Memory B cell (primary cell): ENCODE measurements around the gene CAMK1D.

ENCODE experiments used
- ATAC-seq: fragments of 150-1000 bp; cut with Tn5 transposase; 2 replicates; pipeline ENCODE4 v1.10.0; 2021; ENCODE audit warnings: low read depth, mild to moderate bottlenecking, moderate library complexity
- DNase-seq, 2 donors: peaks; one replicate each; pipeline ENCODE4 v3.0.0; 2022; ENCODE audit warnings: low spot score in 2 of 2
- H3K27ac Mint-ChIP-seq: one replicate; pipeline ENCODE4 v1.8.0; 2022; ENCODE audit warnings: mild to moderate bottlenecking, moderate library complexity, mixed read lengths
- H3K27me3 Mint-ChIP-seq: one replicate; pipeline ENCODE4 v1.8.0; 2022; ENCODE audit warnings: mixed read lengths
- H3K36me3 Mint-ChIP-seq: one replicate; pipeline ENCODE4 v1.8.0; 2022; ENCODE audit warnings: mild to moderate bottlenecking, mixed read lengths
- H3K4me1 Mint-ChIP-seq: one replicate; pipeline ENCODE4 v1.8.0; 2022; ENCODE audit warnings: mixed read lengths
- H3K4me3 Mint-ChIP-seq: one replicate; pipeline ENCODE4 v1.8.0; 2022; ENCODE audit warnings: mild to moderate bottlenecking, moderate library complexity, mixed read lengths
- H3K9me3 Mint-ChIP-seq: one replicate; pipeline ENCODE4 v1.8.0; 2022; ENCODE audit warnings: mixed read lengths

CAMK1D gene

DNA sequence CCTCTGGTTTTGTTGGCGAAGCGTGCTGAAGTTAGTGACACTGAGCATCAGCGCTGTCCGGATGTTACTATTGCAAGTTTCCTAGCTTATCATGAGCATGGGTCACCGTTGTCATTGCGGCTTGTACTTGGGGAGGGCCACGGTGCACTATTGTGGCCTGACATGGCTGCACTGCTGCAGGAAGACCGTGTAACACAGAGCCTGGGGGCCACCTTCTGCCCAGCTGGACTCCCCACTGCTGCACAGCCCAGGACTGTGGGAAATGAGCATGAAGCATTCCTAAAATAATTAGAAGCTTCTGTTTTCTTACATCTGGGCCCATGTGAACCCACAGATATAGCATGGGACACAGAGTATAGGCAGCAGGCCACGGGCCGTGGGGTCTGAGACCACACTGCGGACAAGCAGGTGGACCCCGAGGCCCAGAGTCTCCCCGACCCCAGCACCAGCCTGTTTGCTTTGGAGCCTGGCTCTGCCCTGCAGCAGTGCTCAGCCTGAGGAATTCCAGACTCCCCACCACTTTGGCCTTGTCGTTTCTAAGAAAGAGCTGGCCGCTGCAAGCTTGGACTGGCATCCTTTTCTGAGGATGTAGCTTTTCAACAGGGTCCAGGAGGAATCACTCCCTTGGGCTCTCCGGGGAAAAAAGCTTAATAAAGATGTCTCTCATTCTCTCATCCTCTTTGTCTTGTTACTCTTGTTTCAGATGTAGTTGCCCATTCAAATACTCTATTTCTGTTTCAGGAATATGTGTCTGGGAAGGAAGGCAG is 473.0 kb downstream of the CAMK1D start:
- Mint-ChIP-seq H3K27ac (peak overlapping the region; percentile 30), H3K9me3 (no peaks in the 10 kb centered on the region), H3K36me3 (peaks cover 56% of the 10 kb centered on the region), H3K4me1 (no peaks in the 10 kb centered on the region), H3K4me3 (no peak overlapping the region), H3K27me3 (no peaks in the 10 kb centered on the region)
- DNase-seq: no peak
- ATAC-seq: no peak

DNA sequence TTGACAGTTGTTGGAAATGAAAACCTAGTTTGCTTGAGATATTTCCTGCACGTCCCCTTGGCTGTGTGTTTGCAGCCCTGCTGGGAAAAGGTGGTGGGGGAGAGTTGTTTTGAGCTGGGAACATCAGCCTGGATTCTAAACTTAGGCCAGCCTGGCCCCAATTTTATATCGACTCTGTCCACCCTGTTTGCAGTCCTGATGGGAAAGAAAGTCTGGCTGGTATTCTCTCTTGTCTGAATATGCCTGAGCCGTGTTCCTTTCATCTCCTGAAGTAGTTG is 473.5 kb downstream of the CAMK1D start:
- no peak for DNase-seq
- no peak for ATAC-seq
- H3K27me3 Mint-ChIP-seq: no peaks in the 10 kb centered on the region
- no peaks in the 10 kb centered on the region for H3K9me3 Mint-ChIP-seq
- peaks cover 3% of the 10 kb centered on the region for H3K4me1 Mint-ChIP-seq
- peak overlapping the region; percentile 30 for H3K27ac Mint-ChIP-seq
- H3K4me3 Mint-ChIP-seq: no peak overlapping the region
- peaks cover 59% of the 10 kb centered on the region for H3K36me3 Mint-ChIP-seq

DNA sequence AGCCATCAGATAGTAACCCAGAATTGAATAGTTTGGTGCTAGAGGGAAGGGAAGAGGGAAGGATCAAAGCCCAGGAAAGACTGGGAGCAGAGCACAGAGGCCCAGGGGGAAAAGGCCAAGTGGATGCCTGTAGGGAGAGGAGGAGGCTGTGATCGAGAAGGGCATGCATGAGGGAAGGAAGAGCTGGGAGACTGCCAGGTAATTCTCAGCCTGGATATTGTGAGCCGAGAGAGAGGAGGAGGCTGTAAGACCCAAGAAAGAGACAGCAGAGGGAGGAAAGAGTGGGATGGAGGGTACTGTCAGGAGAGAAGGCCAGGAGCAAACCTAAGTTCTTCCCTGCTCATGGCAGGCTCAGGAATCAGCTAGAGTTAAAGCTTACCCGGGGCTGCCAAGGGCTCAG is 474.0 kb downstream of the CAMK1D start:
- H3K27me3 Mint-ChIP-seq: no peaks in the 10 kb centered on the region
- H3K9me3 Mint-ChIP-seq: no peaks in the 10 kb centered on the region
- H3K27ac Mint-ChIP-seq: peak overlapping the region; percentile 54
- no peak for ATAC-seq
- no peak overlapping the region for H3K4me3 Mint-ChIP-seq
- peaks cover 62% of the 10 kb centered on the region for H3K36me3 Mint-ChIP-seq
- DNase-seq: no peak
- peaks cover 3% of the 10 kb centered on the region for H3K4me1 Mint-ChIP-seq

DNA sequence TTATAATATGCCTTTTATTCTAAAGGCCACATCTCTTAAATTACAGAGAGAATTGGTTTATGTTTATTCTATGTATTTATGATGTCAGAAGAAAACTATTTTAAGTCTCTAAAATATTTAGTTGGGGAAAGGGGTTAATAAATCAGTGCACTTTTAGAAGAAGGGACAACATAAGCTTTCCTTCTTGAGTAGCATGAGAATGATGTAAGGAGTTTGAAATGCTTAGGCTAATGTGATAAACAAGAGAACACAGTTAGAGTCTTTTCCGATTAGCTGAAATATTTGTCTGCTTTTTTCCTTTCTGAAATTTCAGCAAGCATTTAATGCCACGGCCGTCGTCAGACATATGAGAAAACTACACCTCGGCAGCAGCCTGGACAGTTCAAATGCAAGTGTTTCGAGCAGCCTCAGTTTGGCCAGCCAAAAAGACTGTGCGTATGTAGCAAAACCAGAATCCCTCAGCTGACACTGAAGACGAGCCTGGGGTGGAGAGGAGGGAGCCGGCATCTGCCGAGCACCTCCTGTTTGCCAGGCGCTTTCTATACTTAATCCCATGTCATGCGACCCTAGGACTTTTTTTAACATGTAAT is 476.0 kb downstream of the CAMK1D start:
- Mint-ChIP-seq H3K4me1 (peaks cover 3% of the 10 kb centered on the region), H3K9me3 (no peaks in the 10 kb centered on the region), H3K27ac (no peak overlapping the region), H3K27me3 (no peaks in the 10 kb centered on the region), H3K36me3 (peaks cover 55% of the 10 kb centered on the region), H3K4me3 (no peak overlapping the region)
- ATAC-seq (no peak), DNase-seq (no peak)

DNA sequence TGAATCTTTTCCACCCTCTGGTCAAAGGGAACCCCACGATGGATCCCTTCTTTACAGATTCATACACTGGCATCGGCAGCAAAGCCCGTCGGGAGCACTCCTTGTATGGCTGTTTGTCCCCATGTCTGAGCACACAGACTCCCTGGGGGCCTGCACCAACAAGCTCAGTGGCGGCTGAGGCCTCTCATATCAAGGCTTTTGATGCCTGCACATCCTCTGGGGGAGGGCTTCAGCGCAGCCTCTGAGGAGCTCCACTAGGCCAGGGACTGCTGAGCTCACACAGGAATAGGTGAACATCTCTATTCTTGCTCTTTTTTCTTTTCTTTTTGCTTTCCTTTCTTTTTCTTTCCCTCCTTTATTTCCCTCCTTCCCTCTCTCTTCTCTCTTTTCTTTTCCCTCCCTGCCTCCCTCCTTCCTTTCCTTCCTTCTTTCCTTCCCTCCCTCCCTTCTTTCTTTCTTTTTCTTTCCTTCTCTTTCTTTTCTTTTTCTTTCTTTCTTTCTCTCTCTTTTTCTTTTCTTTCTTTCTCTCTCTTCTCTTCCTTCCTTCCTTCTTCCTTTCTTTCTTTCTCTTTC is 477.5 kb downstream of the CAMK1D start:
- H3K4me3 Mint-ChIP-seq: no peak overlapping the region
- H3K27ac Mint-ChIP-seq: peak overlapping the region; percentile 42
- peaks cover 53% of the 10 kb centered on the region for H3K36me3 Mint-ChIP-seq
- no peak for ATAC-seq
- H3K9me3 Mint-ChIP-seq: no peaks in the 10 kb centered on the region
- H3K27me3 Mint-ChIP-seq: no peaks in the 10 kb centered on the region
- no peak for DNase-seq
- peaks cover 3% of the 10 kb centered on the region for H3K4me1 Mint-ChIP-seq

DNA sequence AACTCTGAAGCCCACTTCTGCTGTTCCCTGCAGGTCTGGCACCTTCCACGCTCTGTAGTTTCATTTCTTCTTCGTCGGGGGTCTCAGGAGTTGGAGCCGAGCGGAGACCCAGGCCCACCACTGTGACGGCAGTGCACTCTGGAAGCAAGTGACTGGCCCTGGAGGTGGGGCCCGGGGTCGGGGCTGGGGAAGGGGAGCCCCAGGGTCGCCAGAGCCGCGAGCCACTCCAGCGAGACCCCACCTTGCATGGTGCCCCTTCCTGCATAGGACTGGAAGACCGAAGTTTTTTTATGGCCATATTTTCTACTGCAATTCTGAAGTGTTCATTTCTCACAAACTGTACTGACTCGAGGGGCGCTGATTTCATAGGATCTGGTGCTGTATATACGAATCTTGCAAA is 479.4 kb downstream of the CAMK1D start:
- Mint-ChIP-seq H3K36me3 (peaks cover 51% of the 10 kb centered on the region), H3K9me3 (no peaks in the 10 kb centered on the region), H3K4me1 (peaks cover 3% of the 10 kb centered on the region), H3K27ac (no peak overlapping the region), H3K4me3 (no peak overlapping the region), H3K27me3 (no peaks in the 10 kb centered on the region)
- ATAC-seq (no peak), DNase-seq (no peak)

DNA sequence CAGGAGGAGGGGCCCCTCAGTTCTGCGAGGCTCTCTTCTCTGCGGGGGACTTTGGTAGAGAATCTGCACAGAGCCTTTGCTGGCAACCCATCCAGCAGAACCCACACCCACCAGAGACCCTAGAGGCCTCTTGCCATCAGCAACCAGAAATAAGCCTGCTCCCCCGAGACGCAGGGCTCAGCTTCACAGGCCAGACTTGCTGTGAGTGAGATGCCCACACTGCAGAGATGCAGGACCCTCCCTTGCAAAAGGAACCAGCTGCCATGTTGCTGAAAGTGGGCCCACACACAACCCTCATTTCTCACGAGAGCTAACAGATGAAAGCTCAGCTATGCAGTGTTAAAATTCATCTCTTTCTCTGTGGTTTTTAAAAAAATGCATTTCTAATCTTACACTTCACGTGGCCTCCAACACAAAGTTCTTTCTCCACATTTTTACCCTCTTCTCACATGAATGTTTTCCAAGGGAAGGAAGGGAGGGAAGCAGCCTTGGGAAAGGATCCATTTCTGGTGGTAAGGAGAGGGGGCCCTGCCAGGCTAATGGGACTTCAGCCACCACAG is 480.6 kb downstream of the CAMK1D start:
- H3K9me3 Mint-ChIP-seq: no peaks in the 10 kb centered on the region
- H3K4me1 Mint-ChIP-seq: peaks cover 3% of the 10 kb centered on the region
- H3K27me3 Mint-ChIP-seq: no peaks in the 10 kb centered on the region
- ATAC-seq (no peak), DNase-seq (no peak)
- H3K36me3 Mint-ChIP-seq: peaks cover 42% of the 10 kb centered on the region
- H3K27ac Mint-ChIP-seq: no peak overlapping the region
- H3K4me3 Mint-ChIP-seq: no peak overlapping the region

DNA sequence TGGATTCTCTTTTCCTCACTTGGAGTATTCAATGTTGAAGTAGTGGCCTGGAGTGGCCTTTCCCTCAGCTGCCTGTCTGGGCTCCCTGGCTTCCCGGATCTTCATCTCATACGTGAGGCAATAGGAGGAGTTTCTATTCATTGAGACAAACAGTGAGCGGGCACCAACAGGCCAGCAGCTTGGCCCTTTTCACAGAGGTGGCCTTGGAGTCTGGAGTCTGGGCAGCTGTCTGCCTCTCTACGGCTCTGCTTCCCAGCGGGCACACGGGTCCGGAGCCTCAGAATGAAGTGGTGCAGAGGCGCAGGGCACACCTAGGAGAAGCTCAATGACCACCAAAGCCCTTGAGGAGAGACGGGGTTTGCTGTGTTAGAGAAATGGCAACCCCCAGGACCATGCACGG is 482.7 kb downstream of the CAMK1D start:
- H3K4me3 Mint-ChIP-seq: no peak overlapping the region
- H3K27ac Mint-ChIP-seq: no peak overlapping the region
- H3K9me3 Mint-ChIP-seq: no peaks in the 10 kb centered on the region
- no peak for DNase-seq
- H3K4me1 Mint-ChIP-seq: peaks cover 3% of the 10 kb centered on the region
- no peaks in the 10 kb centered on the region for H3K27me3 Mint-ChIP-seq
- no peak for ATAC-seq
- peaks cover 29% of the 10 kb centered on the region for H3K36me3 Mint-ChIP-seq

DNA sequence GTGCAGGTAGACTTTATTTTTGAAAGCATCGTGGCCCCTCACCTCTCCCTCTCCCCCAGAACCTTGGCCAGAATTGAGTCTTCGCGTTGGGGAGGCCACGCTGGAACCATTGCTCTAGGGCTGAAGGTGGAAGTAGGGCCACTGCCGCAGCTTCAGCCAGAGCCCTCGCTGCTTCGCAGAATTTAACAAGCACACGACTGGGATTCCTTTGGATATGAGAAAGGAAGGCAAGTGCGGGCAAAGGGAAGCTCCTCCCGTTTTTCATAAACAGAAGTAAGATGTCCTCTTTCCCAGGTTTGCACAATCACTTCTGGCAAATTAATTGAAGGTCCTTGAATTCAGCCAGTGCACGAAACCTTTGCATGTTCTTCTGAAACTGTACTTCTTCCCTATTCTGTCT is 484.1 kb downstream of the CAMK1D start:
- DNase-seq (no peak), ATAC-seq (no peak)
- Mint-ChIP-seq H3K27me3 (no peaks in the 10 kb centered on the region), H3K9me3 (no peaks in the 10 kb centered on the region), H3K27ac (no peak overlapping the region), H3K36me3 (peaks cover 18% of the 10 kb centered on the region), H3K4me3 (no peak overlapping the region), H3K4me1 (no peaks in the 10 kb centered on the region)

DNA sequence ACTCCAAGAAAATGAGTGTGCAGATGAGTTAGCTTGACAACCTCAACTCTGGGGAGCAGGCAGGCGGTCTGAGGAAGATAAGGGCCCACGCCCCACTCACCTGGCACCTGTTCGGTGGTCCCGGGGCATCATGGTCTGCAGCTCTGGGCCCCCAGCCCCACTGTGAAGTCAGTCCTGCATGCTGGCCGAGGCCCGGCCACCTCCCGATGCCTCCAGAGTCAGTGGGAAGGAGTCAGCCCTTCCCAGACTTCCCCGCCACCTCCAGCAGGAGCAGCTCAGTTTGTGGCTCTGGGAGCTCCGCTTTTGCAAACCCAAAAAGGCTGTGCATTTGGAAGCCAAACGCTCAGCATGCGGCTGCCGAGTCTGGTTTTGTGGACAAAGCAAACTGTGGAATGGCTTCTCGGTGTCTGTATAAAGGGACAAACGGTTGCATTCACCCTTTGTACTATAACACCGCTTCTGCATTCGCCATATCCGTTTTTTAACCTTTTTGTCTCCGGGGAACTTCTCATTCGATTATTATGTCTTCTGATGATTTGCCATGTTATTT is 484.8 kb downstream of the CAMK1D start:
- Mint-ChIP-seq H3K9me3 (no peaks in the 10 kb centered on the region), H3K4me3 (no peak overlapping the region), H3K27me3 (no peaks in the 10 kb centered on the region), H3K4me1 (no peaks in the 10 kb centered on the region), H3K36me3 (peaks cover 16% of the 10 kb centered on the region), H3K27ac (no peak overlapping the region)
- ATAC-seq: no peak
- no peak for DNase-seq

DNA sequence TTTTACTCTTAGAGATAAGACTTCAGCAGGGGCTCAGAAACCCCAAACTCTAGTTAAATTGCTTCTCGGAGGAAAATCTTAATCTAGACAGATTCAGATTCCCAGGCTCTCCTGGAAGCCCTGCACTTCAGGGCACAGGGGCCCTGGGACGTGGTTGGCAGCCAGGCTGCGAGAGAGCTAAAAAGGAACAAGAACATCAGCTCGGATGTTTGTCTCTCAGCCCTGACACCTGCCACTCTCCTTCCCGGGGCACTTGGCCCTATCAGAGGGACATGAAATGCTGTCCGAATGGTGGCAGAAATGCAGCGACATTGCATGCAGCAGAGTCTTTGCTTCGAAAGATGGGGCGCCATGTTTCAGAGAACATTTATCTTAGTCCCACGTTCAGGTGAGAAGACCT is 485.4 kb downstream of the CAMK1D start:
- Mint-ChIP-seq H3K9me3 (no peaks in the 10 kb centered on the region), H3K36me3 (peaks cover 15% of the 10 kb centered on the region)

DNA sequence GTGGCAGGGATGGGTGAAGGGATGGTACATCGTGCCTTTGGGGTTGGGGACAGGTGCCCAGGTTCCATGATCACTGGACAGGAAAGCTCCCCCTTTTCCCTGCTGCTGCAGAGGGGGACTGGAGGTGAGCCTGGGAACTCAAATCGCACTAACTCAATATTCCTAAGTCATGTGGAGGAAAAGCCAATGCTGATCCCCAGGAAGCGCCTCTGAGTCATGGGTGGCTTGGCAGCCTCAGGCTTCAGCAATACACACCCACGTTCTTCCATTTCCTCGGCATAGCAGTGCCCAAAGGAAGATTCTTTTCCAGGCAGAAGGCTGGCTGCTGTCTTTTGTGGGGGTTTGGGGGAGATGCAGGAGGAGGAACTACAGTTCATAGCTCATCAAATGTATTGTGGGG is 486.4 kb downstream of the CAMK1D start:
- no peaks in the 10 kb centered on the region for H3K27me3 Mint-ChIP-seq
- ATAC-seq (no peak), DNase-seq (no peak)
- no peaks in the 10 kb centered on the region for H3K4me1 Mint-ChIP-seq
- no peak overlapping the region for H3K27ac Mint-ChIP-seq
- H3K9me3 Mint-ChIP-seq: no peaks in the 10 kb centered on the region
- no peak overlapping the region for H3K4me3 Mint-ChIP-seq
- H3K36me3 Mint-ChIP-seq: peaks cover 10% of the 10 kb centered on the region

More for the DNA sequence above, 485.4 kb downstream of the CAMK1D start:
- Mint-ChIP-seq H3K27me3 (no peaks in the 10 kb centered on the region), H3K4me3 (no peak overlapping the region), H3K27ac (no peak overlapping the region), H3K4me1 (no peaks in the 10 kb centered on the region)
- DNase-seq (no peak), ATAC-seq (no peak)

DNA sequence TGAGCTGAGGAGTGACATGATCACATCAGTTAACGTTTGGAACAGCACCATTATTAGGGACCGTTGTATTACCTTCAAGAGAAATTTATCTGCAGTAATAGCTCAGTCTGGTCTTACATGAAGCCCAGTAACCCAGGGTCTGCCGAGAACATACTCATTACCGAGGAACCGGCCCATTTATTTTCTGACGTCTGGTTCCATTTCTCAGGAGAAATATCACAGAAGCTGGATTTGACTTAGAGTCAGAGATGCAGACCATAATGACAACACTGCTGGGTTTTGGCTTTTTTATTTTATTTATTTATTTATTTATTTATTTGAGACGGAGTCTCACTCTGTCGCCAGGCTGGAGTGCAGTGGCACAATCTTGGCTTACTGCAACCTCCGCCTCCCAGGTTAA is 489.0 kb downstream of the CAMK1D start:
- no peak overlapping the region for H3K4me3 Mint-ChIP-seq
- ATAC-seq (no peak), DNase-seq (no peak)
- no peak overlapping the region for H3K27ac Mint-ChIP-seq
- no peaks in the 10 kb centered on the region for H3K9me3 Mint-ChIP-seq
- H3K27me3 Mint-ChIP-seq: no peaks in the 10 kb centered on the region
- H3K36me3 Mint-ChIP-seq: peaks cover 1% of the 10 kb centered on the region
- H3K4me1 Mint-ChIP-seq: no peaks in the 10 kb centered on the region
